Fibroblast of peridontal ligament (primary cell): ENCODE data around the gene ANKRD28.
"Not testable (repeated sequence)": the region's sequence is repeated elsewhere in the genome, so short reads cannot be mapped to it uniquely, and the experiment has no call there.

Experiments
- DNase-seq: peaks from one replicate; pipeline ENCODE4 v3.0.0-alpha.2; 2010; ENCODE audit errors: extremely low read depth

Gene ANKRD28

GRCh38 chr3:15636028-15636709, 161.6 kb downstream of the ANKRD28 start:
- DNase-seq = peak; percentile 93

GRCh38 chr3:15635121-15635661, 162.6 kb downstream of the ANKRD28 start:
- DNase-seq = peak; percentile 73

- DNase-seq = no peak
These were observed 163.1 kb downstream of the ANKRD28 start for GRCh38 chr3:15634671-15635070.

- peak; percentile 59 for DNase-seq
These were observed 163.8 kb downstream of the ANKRD28 start for GRCh38 chr3:15633766-15634598.

- DNase-seq = no peak
These were observed 164.6 kb downstream of the ANKRD28 start for GRCh38 chr3:15633159-15633558.

- DNase-seq = no peak
These were observed 165.6 kb downstream of the ANKRD28 start for GRCh38 chr3:15632212-15632580.

GRCh38 chr3:15631426-15632211, 166.2 kb downstream of the ANKRD28 start:
- DNase-seq = no peak

GRCh38 chr3:15630646-15631350, 167.0 kb downstream of the ANKRD28 start:
- peak; percentile 56 for DNase-seq

GRCh38 chr3:15629860-15630597, 167.8 kb downstream of the ANKRD28 start:
- peak; percentile 92 for DNase-seq

- no peak for DNase-seq
These were observed 168.8 kb downstream of the ANKRD28 start for GRCh38 chr3:15628967-15629366.

- no peak for DNase-seq
These were observed 174.0 kb downstream of the ANKRD28 start for GRCh38 chr3:15623535-15624440.

GRCh38 chr3:15619659-15620464, 177.9 kb downstream of the ANKRD28 start:
- DNase-seq = not testable (repeated sequence)
